Uterus (tissue), 4 donors: ENCODE results near the gene CTDP1. TPM values are rescaled to one million over a fixed set of nuclear protein-coding genes. Genes with fewer than 3 reads are reported as not detected.

Source experiments
- DNase-seq, 2 donors: peaks; one replicate each; pipeline ENCODE4 v3.0.0-alpha.2; 2019 to 2020
- H3K27ac ChIP-seq, 2 donors: fragments of 200-600 bp; sonication (generic); 1 replicate in 1 of 2; 2 replicates in 1 of 2; pipeline ENCODE4 v1.5.1; 2016 to 2018
- H3K27me3 ChIP-seq, 2 donors: fragments of 200-600 bp; sonication (generic); one replicate each; pipeline ENCODE4 v1.5.1; 2018 to 2019; ENCODE audit warnings: control low read depth in 1 of 2
- H3K36me3 ChIP-seq, 2 donors: fragments of 200-600 bp; sonication (generic); one replicate each; pipeline ENCODE4 v1.5.1; 2019; ENCODE audit warnings: control low read depth in 1 of 2
- H3K4me1 ChIP-seq, 2 donors: fragments of 200-600 bp; sonication (generic); one replicate each; pipeline ENCODE4 v1.5.1; 2018 to 2019; ENCODE audit warnings: control low read depth in 1 of 2
- H3K4me3 ChIP-seq, 2 donors: fragments of 200-600 bp; sonication (generic); 1 replicate in 1 of 2; 2 replicates in 1 of 2; pipeline ENCODE4 v1.5.1; 2018 to 2019; ENCODE audit warnings: mild to moderate bottlenecking in 1 of 2
- H3K9me3 ChIP-seq, 2 donors: fragments of 200-600 bp; sonication (generic); one replicate each; pipeline ENCODE4 v1.5.1; 2019; ENCODE audit warnings: control low read depth in 1 of 2
- CTCF ChIP-seq, 4 experiments: fragments of 200-600 bp in 2 of 4; fragments of 450-650 bp in 2 of 4; sonication (generic) in 2 of 4; IDR thresholded peaks; one replicate each; pipeline ENCODE4 v1.5.1; 2016 to 2019; ENCODE audit warnings: antibody characterized with exemption in 4 of 4, mild to moderate bottlenecking in 2 of 4, moderate library complexity in 1 of 4
- POLR2A ChIP-seq, 2 donors: fragments of 450-650 bp; IDR thresholded peaks; one replicate each; pipeline ENCODE4 v1.6.1; 2016; ENCODE audit warnings: antibody characterized with exemption in 2 of 2, mild to moderate bottlenecking in 1 of 2, moderate library complexity in 1 of 2
- intact Hi-C: fragments of 100-400 bp; cut with DNase I; formaldehyde crosslinking; loops from one replicate; pipeline ENCODE4 v1.15.1; 2023; ENCODE audit warnings: low total_unique reads
- total RNA-seq, 4 donors: library from RNA; depleted of rRNA in 3 of 4; stranded (reverse); fragments of >200 nt in 3 of 4; gene quantifications; one replicate each; pipeline versions ENCODE4 v1.1.0 to v1.2.4, GENCODE V29; 2014 to 2023
- donor health status: DM: yes; HTN: yes; CAD: no.

CTDP1 gene
- total RNA-seq, 4 donors from 2014 or later = 6.2 to 22.5 (median 20.4) TPM

- Histone ChIP-seq H3K9me3 (peaks cover 0 to 4% of the 10 kb centered on the region in 2 donors), H3K27ac (no peak overlapping the region), H3K36me3 (no peaks in the 10 kb centered on the region), H3K4me3 (no peak overlapping the region), H3K4me1 (no peaks in the 10 kb centered on the region), H3K27me3 (no peaks in the 10 kb centered on the region)
- TF ChIP-seq CTCF (IDR thresholded peaks at IDR 0.05) = no peak
- TF ChIP-seq POLR2A (IDR thresholded peaks at IDR 0.05) = no peak
- intact Hi-C loops = no loop called here
- no peak for DNase-seq
Measured at GRCh38 chr18:79659733-79660132, 19.9 kb upstream of the CTDP1 start.

GRCh38 chr18:79662034-79662433 lies 17.6 kb upstream of the CTDP1 start:
- no peak overlapping the region for H3K27ac ChIP-seq
- no peak overlapping the region for H3K4me3 ChIP-seq
- no peaks in the 10 kb centered on the region for H3K4me1 ChIP-seq
- intact Hi-C loops = no loop called here
- DNase-seq = no peak
- no peaks in the 10 kb centered on the region for H3K27me3 ChIP-seq
- H3K36me3 ChIP-seq = no peaks in the 10 kb centered on the region
- no peaks in the 10 kb centered on the region for H3K9me3 ChIP-seq
- no peak for TF ChIP-seq POLR2A (IDR thresholded peaks at IDR 0.05)
- TF ChIP-seq CTCF (IDR thresholded peaks at IDR 0.05) = no peak

- Histone ChIP-seq H3K4me3 (no peak overlapping the region), H3K9me3 (no peaks in the 10 kb centered on the region), H3K4me1 (no peaks in the 10 kb centered on the region), H3K27me3 (no peaks in the 10 kb centered on the region), H3K36me3 (no peaks in the 10 kb centered on the region), H3K27ac (no peak overlapping the region)
- DNase-seq = no peak
- no peak for TF ChIP-seq POLR2A (IDR thresholded peaks at IDR 0.05)
- TF ChIP-seq CTCF (IDR thresholded peaks at IDR 0.05) = no peak
- intact Hi-C loops = no loop called here
Measured at GRCh38 chr18:79662439-79662838, 17.2 kb upstream of the CTDP1 start.

- Histone ChIP-seq H3K36me3 (no peaks in the 10 kb centered on the region), H3K9me3 (no peaks in the 10 kb centered on the region), H3K27ac (no peak overlapping the region), H3K27me3 (no peaks in the 10 kb centered on the region), H3K4me1 (no peaks in the 10 kb centered on the region), H3K4me3 (no peak overlapping the region)
- no peak for DNase-seq
- intact Hi-C loops = no loop called here
- TF ChIP-seq POLR2A (IDR thresholded peaks at IDR 0.05) (no peak), CTCF (IDR thresholded peaks at IDR 0.05) (no peak)
Measured at GRCh38 chr18:79664525-79665125, 15.0 kb upstream of the CTDP1 start.

- no peaks in the 10 kb centered on the region for H3K4me1 ChIP-seq
- TF ChIP-seq POLR2A (IDR thresholded peaks at IDR 0.05) (no peak), CTCF (IDR thresholded peaks at IDR 0.05) (no peak)
- no peak overlapping the region for H3K4me3 ChIP-seq
- intact Hi-C loops = no loop called here
- H3K36me3 ChIP-seq = no peaks in the 10 kb centered on the region
- no peaks in the 10 kb centered on the region for H3K27me3 ChIP-seq
- H3K27ac ChIP-seq = no peak overlapping the region
- H3K9me3 ChIP-seq = no peaks in the 10 kb centered on the region
- no peak for DNase-seq
Measured at GRCh38 chr18:79668203-79668602, 11.4 kb upstream of the CTDP1 start.
